GM10847 (cell line): ENCODE results near the gene NPLOC4.

Experiments used
- POLR2A ChIP-seq: IDR thresholded peaks from 2 replicates; pipeline ENCODE4 v1.6.1; 2011; ENCODE audit not compliant: insufficient read length; ENCODE audit errors: extremely low read depth

Gene NPLOC4

DNA sequence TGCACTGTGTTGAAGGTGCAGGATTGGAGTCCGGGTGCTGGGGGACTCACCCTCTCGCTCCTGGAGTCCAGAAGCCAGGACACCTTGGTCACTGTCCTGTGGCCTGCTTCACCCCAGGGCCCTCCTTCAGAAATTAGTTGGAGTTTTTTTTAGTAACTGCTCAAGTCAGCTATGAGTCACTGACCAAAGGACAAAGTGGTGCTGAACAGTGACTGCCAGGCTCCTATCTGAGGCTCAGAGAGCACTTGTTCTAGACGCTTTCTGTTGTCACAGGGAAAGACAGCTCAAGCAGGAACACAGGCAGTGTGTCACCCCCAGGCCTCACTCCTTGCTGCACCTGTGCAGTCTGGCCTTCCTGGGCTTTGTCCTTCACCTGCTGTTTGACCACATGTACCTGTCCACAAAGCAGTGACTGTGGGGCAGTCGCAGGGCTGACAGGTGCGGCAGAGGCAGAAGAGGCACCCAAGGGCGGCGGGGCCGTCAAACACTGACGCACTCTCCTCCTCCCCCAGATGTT lies 80.7 kb downstream of the NPLOC4 start:
- no peak for TF ChIP-seq POLR2A

DNA sequence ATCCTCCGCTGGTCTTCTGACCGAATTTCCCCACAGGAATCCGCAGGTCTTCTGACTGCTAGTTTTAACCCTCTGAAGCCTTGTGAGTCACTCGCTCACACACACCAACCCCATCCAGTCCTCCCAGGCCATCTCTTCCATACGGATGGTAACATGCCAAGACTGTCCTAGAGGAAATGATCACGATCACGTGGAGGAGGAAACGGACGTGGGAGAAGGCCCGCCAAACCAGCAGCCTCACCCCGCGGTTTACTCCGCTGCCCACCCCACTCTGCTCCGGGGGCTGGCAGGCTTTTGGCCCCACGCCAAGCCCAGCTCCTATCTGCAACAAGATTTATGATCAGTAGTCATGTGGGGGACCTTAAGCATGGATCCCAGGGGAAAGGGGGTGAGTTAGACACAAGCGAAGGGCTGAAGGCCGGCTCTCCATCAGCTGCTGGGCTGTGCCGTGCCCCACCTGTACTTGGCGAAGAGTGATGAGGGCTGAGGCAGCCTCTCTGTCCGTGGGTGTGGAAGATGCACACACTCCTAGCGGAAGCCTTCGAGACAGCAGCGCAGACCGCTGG lies 83.2 kb downstream of the NPLOC4 start:
- no peak for TF ChIP-seq POLR2A

DNA sequence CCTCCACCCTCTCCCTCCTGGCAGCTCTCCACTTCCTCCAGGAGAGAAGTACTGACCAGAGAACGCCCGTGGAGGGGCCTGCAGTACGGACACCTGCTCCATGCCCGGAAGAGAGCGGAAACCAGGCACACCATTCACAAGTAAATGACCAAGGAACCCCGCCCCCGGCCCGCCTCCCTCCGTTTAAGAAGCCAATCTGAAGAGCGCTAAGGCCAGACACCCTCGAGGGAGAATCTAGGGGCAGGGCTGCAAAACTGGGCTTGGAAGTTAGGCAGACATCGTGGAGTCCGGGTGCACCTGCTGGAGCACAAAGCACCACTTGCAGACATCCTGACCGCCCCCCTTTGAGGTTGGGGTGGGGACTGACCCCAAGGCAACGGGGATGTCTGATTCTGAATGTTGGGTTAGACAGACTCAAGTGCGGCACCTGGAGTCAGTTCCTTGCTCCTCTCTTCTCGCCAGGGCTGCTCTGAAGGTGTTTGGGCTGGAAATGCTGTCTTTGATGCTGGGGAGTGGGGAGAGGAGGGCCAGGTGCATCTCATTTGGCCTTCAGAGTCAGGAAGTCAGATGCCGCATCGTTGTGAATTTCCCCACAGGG lies 83.8 kb downstream of the NPLOC4 start:
- peak; percentile 34 for TF ChIP-seq POLR2A

DNA sequence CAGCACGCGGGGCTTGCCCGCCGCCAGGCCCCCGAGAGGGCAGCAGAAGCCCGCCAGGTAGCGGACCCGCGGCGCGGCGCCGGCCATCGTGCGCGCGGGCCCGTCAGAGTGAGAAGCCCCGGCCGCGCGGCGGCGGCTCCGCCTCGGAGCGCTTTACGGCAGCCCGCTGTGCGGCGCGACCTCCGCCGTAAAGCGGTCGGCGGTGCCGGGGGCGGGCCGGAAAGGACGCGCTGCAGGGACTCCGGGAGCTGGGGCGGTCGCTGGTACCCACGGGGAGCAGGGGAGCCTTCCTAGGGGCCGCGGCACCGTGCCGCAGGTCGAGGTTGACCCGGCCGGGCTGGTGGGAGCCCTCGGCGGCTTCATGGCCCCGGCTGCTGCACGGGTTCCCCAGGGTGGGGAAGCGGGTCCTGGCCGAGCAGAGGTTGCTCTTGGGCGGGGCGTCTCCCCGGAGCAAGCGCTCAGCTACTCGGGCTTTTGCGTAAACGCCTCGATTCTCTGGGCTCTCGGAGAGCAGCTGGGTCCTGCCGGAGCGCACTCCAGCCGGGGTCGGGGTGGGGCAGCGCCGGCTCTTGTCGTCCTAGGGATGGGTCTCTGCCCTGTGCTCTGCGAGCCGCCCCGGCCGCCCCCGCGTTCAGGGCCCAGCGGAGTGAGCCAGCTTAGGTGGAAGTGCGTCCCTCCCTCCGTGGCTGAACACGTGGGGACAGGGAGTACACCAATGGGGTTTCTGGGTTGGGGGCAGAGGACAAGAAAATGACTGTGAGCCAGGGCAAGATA lies 84.5 kb downstream of the NPLOC4 start, which contains the start of gene FAAP100:
TSS of gene FAAP100 (minus strand) at position 110 of the 774 bp plus-strand sequence. CDS start at position 87, 23 bp downstream.
- peak; percentile 88 for TF ChIP-seq POLR2A

DNA sequence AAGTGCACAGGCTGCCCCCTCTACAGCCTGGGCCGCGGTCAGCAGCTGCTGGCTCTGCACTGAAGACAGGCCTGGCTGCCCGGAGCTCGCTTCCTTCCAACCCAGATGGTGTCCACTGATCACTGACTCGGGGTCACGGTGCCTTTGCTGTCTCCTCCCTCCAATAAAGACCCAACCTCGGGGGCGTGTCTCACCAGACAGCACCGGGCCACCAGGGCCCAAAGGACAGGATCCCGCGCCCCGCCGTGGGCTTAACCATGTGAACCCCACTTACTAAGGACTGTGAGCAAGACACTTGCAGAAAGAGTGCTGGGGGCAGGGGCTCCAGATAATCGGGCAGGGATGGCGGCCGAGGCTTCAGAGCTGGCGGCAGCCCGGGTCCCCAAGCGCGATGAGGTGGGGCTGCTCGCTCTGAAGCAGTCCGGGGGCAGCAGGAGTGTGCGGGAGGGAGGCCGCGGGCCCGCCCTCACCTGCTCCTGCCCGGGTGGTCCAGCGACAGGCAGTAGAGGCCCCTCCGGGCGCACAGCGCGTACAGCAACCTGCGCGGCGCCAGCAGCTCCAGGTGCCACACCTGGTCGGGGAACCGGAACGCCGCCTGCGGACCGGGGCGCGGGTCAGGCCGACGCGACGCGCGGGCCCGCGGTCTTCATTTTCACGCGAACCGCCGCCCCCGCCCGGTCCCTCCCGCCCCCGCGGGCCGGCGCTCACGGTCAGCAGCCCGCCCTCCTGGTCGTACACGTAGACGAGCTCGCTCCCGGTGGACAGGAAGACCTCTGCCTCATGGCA lies 85.3 kb downstream of the NPLOC4 start:
- TF ChIP-seq POLR2A, result no peak

DNA sequence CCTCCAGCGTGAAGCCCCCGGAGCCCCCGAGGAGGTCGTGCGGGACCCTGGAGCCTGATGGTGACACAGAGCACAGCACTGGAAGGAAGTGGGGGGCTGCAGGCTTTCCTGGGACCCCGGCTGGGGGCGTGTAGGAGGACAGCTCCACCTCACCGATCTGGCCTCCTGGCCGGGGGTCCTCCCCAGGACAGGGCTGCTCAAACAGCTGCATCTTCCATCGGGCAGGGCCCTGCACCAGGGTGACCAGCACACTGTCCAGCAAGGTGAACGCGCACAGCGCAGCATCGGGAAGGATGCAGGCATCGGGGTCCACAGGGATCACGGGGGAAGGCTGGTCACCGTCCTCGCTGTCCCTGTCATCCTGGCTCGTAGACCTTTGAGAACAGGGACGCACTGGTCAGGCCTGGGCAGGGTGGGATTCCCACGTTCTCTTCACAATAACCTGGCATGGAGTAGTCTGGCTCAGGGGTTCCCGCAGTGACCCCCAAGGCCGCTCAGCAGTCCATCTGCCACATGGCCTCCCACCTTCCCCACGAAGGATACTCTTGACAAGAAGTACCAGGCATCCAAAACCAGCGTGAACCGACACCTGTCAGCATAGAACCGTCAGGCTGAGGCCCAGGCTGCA lies 86.0 kb downstream of the NPLOC4 start:
- TF ChIP-seq POLR2A, result no peak

DNA sequence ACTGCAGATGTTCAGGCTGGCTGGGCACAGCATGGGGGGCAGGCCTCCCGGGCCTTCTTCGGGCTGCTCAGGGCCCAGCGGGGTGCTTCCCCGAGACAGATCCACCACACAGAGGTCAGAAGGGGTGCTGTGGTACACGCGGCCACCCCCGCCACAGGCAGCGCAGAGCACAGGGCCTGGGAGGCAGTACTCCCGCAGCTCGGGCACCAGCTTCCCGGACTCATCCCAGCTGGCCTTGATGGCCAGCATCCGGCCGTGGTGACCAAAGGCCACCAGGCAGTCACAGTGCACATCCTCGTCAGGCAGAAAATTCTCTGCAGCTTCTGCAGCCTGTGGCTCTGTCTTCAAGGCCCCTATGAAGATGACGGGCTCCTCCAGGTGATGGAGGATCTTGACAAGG lies 86.6 kb downstream of the NPLOC4 start:
- TF ChIP-seq POLR2A, result no peak

DNA sequence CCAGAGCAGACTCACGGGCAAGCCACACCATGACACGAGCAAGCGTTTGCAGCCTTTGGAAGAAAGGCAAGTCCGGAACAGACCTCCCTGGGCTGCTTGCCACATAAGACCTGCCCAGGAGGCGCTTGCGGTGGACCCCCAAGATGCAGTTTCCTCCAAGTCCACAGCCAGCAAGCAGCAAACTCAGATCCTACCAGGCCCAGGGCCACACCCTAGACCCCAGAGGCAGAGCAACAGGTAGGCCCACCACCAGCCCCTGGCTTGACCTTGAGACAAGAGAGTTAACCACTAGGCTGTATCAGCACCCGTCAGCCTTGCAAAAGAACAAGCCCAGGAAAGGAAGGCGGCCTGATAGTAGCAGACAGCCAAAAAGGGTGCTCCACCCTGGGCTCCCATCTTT lies 87.1 kb downstream of the NPLOC4 start:
- TF ChIP-seq POLR2A, result no peak

DNA sequence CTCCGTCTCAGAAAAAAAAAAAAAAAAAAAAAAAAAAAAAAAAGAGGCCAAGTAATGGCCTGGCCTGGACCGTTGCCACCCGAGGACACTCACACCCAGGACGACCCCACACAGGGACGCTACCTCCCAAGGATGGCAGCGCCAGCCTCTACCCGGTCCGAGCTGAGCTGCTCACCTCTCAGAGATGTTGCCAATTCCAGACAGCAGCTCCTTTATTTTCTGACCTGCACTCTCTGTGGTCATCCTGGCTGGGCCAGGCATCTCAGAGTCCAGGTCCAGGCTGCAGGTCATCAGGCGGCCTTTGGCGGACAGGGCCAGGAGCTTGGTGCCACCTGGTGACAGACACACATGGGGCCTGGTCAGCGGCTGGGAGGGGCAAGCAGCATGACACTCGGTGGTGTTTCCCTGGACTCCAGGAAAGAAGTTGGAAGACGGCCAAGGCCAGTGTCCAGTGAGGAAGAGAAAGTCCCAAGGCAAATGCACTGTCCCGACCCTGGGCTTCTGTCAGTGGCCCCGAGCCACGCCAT lies 87.8 kb downstream of the NPLOC4 start:
- TF ChIP-seq POLR2A, result no peak

DNA sequence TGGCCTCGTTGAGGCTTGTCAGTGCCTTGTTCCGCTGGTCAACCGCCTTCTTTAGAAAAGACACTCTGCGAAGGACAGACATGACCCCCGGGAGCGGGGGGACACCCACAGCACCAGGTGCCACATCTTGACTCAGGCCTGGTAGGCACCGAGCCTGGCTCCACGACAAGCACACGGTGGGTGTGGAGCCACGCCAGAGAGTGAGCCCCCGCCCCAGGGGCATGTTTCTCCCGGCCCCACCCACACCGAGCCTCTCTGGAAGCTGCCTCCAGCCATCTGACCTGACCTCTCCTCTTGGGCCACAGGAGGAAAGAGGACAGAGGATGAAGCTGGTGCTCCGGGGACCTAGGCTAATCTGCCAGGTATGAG lies 89.3 kb downstream of the NPLOC4 start:
- TF ChIP-seq POLR2A, result no peak

DNA sequence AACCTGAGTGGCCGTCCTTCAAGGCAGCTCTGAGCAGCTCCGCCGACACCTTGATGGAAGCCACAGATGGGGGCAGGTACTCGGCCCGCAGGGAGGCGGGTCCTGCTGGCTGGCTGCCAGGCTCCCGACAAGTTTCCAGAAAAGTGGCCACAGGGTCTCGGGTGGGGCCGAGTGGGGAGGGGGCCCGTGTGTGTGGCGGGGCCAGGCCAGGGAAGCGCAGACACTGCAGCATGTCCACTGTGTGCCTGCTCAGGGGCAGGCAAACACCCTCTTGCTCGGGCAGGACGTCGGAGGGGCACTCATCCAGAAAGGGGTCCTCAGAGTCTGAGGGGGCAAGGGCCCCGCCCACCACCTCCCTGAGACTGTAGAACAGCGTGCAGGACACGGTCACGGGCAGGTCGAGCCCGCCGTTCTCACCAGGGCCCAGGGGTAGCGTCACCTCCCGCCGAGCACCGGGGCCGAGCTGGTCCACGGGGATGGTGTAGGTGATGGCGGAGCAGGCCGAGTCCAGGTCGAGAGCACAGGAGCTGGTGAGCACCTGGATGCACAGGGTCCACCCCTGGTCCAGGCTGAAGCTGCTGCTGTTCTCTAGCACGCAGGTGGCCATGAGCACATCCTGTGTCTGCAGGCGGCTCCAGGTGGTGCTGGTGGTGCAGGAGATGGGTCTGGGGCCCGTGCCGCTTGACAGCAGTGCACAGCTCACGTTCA lies 89.9 kb downstream of the NPLOC4 start:
- no peak for TF ChIP-seq POLR2A

DNA sequence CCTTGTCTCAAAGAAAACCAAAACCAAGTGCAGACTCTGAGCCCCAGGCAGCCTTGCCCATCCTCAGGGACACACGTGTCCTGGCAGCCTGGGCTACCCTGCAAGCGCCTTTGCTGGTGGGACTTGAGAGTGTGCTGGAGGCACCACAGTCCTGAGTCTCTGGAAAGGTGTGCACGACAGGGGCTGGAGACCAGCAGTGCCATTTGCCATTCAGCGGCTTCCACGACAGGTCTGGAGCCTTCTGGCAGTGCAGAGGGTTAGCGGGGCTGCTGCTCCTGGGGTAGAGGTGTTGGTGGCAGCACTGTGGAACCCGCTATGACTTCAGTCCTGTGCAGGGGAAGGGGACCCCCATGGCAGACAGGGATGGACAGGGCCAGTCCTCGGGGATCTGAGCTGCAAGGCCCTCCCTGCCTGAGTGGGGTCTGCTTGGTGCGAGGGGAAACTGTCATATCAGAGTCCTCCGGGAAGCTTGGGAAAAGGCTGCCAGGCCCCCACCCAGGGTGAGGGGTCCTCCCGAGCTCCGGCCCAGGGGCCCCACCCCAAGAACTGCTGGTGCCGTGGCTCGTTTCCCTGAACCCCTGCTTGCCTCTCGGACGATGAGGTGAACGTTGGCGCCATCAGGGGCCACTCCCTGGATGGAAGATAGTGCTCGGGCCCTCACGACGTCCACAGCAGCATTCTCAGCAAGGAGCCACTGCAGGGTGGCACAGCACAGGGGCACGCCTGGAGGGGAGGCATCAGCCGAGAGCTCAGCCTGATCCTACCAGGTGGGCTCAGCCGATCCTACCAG lies 91.6 kb downstream of the NPLOC4 start:
- TF ChIP-seq POLR2A, result no peak

DNA sequence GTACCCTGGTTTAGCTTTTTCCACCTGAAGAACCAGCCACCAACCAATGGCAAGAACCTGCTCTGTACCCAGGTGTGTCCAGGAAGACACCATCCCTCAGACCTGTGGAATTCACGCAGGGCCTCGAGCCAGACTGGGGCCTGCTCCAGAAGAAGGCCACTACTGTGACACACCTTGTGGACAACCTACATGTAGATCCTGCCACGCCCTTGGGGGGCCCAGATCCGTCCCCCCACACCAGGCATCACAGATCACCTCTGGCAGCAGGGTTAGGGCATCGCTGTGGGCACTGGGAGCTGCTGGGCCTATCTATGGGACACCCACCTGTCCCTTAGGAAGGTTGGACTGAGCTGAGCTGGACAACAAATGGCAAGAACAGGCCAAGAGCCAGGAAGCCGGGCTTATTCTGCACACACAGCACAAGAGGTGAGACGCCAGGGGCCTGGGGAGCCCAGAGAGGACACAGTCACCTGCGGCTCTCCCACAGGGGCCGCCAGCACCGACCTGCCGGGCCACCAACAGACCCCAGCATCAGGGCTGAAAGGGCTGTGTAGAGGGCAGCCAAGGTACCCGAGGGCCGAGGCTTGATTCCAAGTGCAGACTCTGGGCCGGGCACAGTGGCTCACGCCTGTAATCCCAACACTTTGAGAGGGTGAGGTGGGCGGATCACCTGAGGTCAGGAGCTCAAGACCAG lies 92.5 kb downstream of the NPLOC4 start:
- TF ChIP-seq POLR2A, result no peak

DNA sequence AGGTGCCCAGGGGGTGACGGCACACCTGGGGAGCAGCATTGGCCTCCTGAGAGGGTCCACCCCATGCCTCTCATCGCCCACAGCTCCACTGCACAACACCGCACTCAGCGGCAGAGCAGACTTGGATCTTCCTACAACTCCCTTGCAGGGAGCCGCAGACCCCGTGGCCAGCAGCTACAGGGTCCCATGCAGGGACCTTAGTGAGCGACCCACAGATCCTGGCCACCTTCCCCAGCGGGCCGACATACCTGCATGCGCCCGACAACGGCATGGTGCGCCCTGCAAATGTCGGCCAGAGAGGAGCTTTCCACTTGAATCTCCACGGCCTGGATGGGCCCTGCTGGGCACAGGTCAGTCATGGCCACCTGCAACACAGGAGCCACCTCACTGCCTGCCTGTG lies 93.2 kb downstream of the NPLOC4 start:
- TF ChIP-seq POLR2A, result no peak
